Measurements from ENCODE around the gene CMIP.

DNA sequence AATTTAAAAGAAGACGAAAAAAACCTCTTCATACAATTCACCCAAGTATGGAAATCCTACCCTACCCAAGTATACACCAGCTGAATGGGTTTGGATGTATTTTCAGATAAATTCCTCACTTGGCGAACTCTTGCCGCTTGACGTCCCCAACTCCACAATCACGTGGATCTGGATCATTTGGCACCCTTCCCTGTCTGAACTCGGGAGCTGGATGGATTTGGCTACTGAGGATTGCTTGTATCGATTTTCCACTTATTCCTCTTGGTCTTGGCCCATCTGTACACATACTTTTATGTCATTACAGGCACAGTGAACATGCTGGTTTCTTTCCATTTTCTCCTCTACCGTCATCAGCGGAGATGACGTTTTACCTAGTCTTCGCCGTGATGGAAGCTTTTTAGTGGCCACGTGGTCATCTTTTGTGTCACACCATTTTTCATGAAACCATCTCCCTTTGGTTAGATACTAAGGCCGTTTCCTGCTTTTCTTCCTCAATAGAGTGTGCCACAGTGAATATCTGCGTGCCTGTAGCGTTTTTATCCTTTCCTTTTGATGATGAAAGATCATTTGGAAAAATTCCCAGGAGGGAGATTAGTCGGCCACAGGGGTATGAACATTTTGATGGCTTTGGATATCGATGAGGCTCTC, 47.1 kb downstream of the CMIP start:
- TF ChIP-seq POLR2AphosphoS5 (IDR thresholded peaks at IDR 0.05; ENCODE audit: low read length), result no peak
- TF ChIP-seq BACH1 (IDR thresholded peaks at IDR 0.05; ENCODE audit: borderline replicate concordance), result no peak
- TF ChIP-seq ASH2L (IDR thresholded peaks at IDR 0.05; ENCODE audit: borderline replicate concordance, low read depth), result no peak
- no peak for TF ChIP-seq PML (IDR thresholded peaks at IDR 0.05; ENCODE audit: low read length)
- TF ChIP-seq TCF3 (IDR thresholded peaks at IDR 0.05; ENCODE audit: borderline replicate concordance, insufficient read depth, low read depth, low read length), result no peak
- no peak for TF ChIP-seq SRF (IDR thresholded peaks at IDR 0.05; ENCODE audit: low read depth in 2 of 2, low read length in 2 of 2)

Measured in GM12878 (cell line).